K562 (cell line): Measurements from ENCODE around the gene LMTK2. TPM values are rescaled to one million over a fixed set of nuclear protein-coding genes. Genes with fewer than 3 reads are reported as not detected.

ENCODE experiments used
- ATAC-seq: fragments of 200-7000 bp; cut with Tn5 transposase; 3 replicates; pipeline ENCODE4 v1.9.1; 2020; ENCODE audit warnings: moderate library complexity
- BruUV-seq: library from RNA; stranded (reverse); fragments of 400-500 nt; replicated peaks from 2 replicates; lab custom pipeline; 2021; lab: Mats Ljungman, UMichigan
- CTCF ChIA-PET: fragments of 300-600 bp; formaldehyde crosslinking; extraction: SDS; loops from one replicate; lab custom pipeline; 2021; ENCODE audit warnings: low intra/inter-chr PET ratio; lab: Yijun Ruan, JAX
- POLR2A ChIA-PET: fragments of 300-600, 350-650 bp; sonication (Branson Sonifier 250); formaldehyde crosslinking; extraction: SDS; loops from one replicate; lab custom pipeline; 2021; ENCODE audit warnings: antibody characterized with exemption, inconsistent platforms; lab: Yijun Ruan, JAX
- DNase-seq, 4 experiments: peaks; one replicate each; pipeline versions ENCODE4 v3.0.0 to v3.0.0-alpha.2; 2011 to 2018; ENCODE audit warnings: low spot score in 3 of 4, mixed read lengths in 3 of 4; ENCODE audit errors: extremely low read depth in 1 of 4
- FAIRE-seq: peaks from 2 replicates; lab custom pipeline; 2011; peaks lifted over from hg19 to GRCh38; lab: Jason Lieb, UNC
- H2AFZ ChIP-seq: 2 replicates; pipeline ENCODE4 v1.6.0; 2011; ENCODE audit warnings: low read depth, low read length, control low read depth, inconsistent platforms
- H3K27ac ChIP-seq: fragments of 200-600 bp; 3 replicates; pipeline ENCODE4 v1.8.0; 2011; ENCODE audit warnings: low read depth, mild to moderate bottlenecking, control low read depth, inconsistent platforms, low read length, moderate library complexity, mixed read lengths; ENCODE audit errors: extremely low read depth
- H3K27me3 ChIP-seq, 2 experiments: fragments of 300-600 bp in 1 of 2; 2 replicates in 1 of 2; 3 replicates in 1 of 2; pipeline versions ENCODE4 v1.6.0 to v1.8.0; 2011; ENCODE audit warnings: inconsistent platforms in 2 of 2, low read length in 2 of 2, mild to moderate bottlenecking in 1 of 2, mixed read lengths in 1 of 2, moderate library complexity in 1 of 2; ENCODE audit not compliant: control insufficient read depth in 2 of 2, insufficient read depth in 2 of 2
- H3K36me3 ChIP-seq: fragments of 300-600 bp; 3 replicates; pipeline ENCODE4 v1.8.0; 2011; ENCODE audit warnings: mild to moderate bottlenecking, low read length, inconsistent platforms; ENCODE audit not compliant: control insufficient read depth, insufficient read depth
- H3K4me1 ChIP-seq, 2 experiments: fragments of 200-600 bp in 1 of 2; replicated peaks in 1 of 2; 2 replicates in 1 of 2; 3 replicates in 1 of 2; pipeline versions ENCODE4 v1.5.1 to v1.8.0; 2011; ENCODE audit warnings: inconsistent platforms in 2 of 2, low read length in 2 of 2, mild to moderate bottlenecking in 1 of 2, mixed read lengths in 1 of 2, moderate library complexity in 1 of 2; ENCODE audit not compliant: control insufficient read depth in 2 of 2, insufficient read depth in 2 of 2
- H3K4me2 ChIP-seq: 2 replicates; pipeline ENCODE4 v1.6.1; 2011; ENCODE audit warnings: low read length, control low read depth, inconsistent platforms, mixed read lengths; ENCODE audit not compliant: insufficient read depth
- H3K4me3 ChIP-seq: fragments of 200-600 bp; sonication (generic), shearing (Covaris generic); 2 replicates; pipeline ENCODE4 v1.5.1; 2016; ENCODE audit warnings: control low read depth, inconsistent platforms
- H3K79me2 ChIP-seq: fragments of 200-600 bp; 3 replicates; pipeline ENCODE4 v1.8.0; 2011; ENCODE audit warnings: low read length, inconsistent platforms; ENCODE audit not compliant: control insufficient read depth, insufficient read depth
- H3K9ac ChIP-seq, 2 experiments: 2 replicates each; pipeline versions ENCODE4 v1.6.0 to v1.6.1; 2011; ENCODE audit warnings: low read depth in 2 of 2, low read length in 2 of 2, control low read depth in 1 of 2, inconsistent platforms in 1 of 2, mild to moderate bottlenecking in 1 of 2, mixed read lengths in 1 of 2; ENCODE audit not compliant: insufficient read depth in 1 of 2
- H3K9me1 ChIP-seq: one replicate; pipeline ENCODE4 v1.6.0; 2011; ENCODE audit warnings: inconsistent platforms, mild to moderate bottlenecking, low read length, moderate library complexity; ENCODE audit not compliant: control insufficient read depth, insufficient read depth
- H3K9me3 ChIP-seq: replicated peaks from 2 replicates; pipeline ENCODE4 v1.5.1; 2011; ENCODE audit warnings: low read depth, low read length, inconsistent platforms; ENCODE audit not compliant: control insufficient read depth, insufficient read depth
- H4K20me1 ChIP-seq: replicated peaks from 2 replicates; pipeline ENCODE4 v1.6.1; 2011; ENCODE audit warnings: low read length, inconsistent platforms, mixed read lengths; ENCODE audit not compliant: control insufficient read depth, insufficient read depth
- FOXJ2 ChIP-seq: fragments of 200-800 bp; sonication (Bioruptor generic); IDR thresholded peaks from 2 replicates; pipeline ENCODE4 v1.6.1; 2016; ENCODE audit warnings: missing genetic modification characterization, missing compliant biosample characterization
- MEF2A ChIP-seq: IDR thresholded peaks from 2 replicates; pipeline ENCODE4 v1.6.1; 2011; ENCODE audit warnings: low read depth, mild to moderate bottlenecking, low read length, moderate library complexity; ENCODE audit not compliant: control insufficient read depth
- NBN ChIP-seq: fragments of 450-650 bp; IDR thresholded peaks from 2 replicates; pipeline ENCODE4 v1.6.1; 2016; ENCODE audit warnings: low read depth, mild to moderate bottlenecking
- SMAD3 ChIP-seq: fragments of 450-650 bp; formaldehyde crosslinking; conservative IDR thresholded peaks from 2 replicates; pipeline ENCODE4 v1.4.0; 2020; ENCODE audit warnings: mild to moderate bottlenecking
- SMAD4 ChIP-seq: fragments of 250-450 bp; sonication (Bioruptor Pico); conservative IDR thresholded peaks from 2 replicates; pipeline ENCODE4 v1.8.0; 2021; ENCODE audit warnings: inconsistent platforms, mild to moderate bottlenecking, moderate library complexity
- TFAM ChIP-seq: fragments of 250-450 bp; sonication (Bioruptor Pico); conservative IDR thresholded peaks from 2 replicates; pipeline ENCODE4 v1.5.0; 2021; ENCODE audit warnings: mild to moderate bottlenecking, moderate library complexity
- TGIF2 ChIP-seq: sonication (generic); formaldehyde crosslinking; IDR thresholded peaks from 2 replicates; pipeline ENCODE4 v1.8.1; 2022; ENCODE audit warnings: mild to moderate bottlenecking, missing genetic modification reagents, moderate library complexity
- YY1 ChIP-seq, 3 experiments: IDR thresholded peaks; 2 replicates each; pipeline ENCODE4 v1.6.1; 2011; ENCODE audit warnings: low read length in 2 of 3, mild to moderate bottlenecking in 2 of 3, moderate library complexity in 2 of 3, borderline replicate concordance in 1 of 3, control low read depth in 1 of 3, low read depth in 1 of 3; ENCODE audit not compliant: insufficient read depth in 3 of 3, insufficient replicate concordance in 2 of 3, control insufficient read depth in 1 of 3, insufficient read length in 1 of 3; ENCODE audit errors: extremely low read depth in 1 of 3
- ZBTB26 ChIP-seq: fragments of 450-650 bp; formaldehyde crosslinking; IDR thresholded peaks from 2 replicates; pipeline ENCODE4 v1.4.0; 2022; ENCODE audit warnings: missing genetic modification characterization
- ZNF639 ChIP-seq, 2 experiments: fragments of 200-800 bp in 1 of 2; sonication (Bioruptor generic) in 1 of 2; sonication (generic) in 1 of 2; formaldehyde crosslinking in 1 of 2; IDR thresholded peaks in 1 of 2; conservative IDR thresholded peaks in 1 of 2; 2 replicates each; pipeline versions ENCODE4 v1.5.0 to v1.6.1; 2016 to 2020; ENCODE audit warnings: missing compliant biosample characterization in 1 of 2, missing genetic modification characterization in 1 of 2, missing genetic modification reagents in 1 of 2
- ZNF785 ChIP-seq: fragments of 250-450 bp; sonication (Bioruptor Pico); IDR thresholded peaks from 2 replicates; pipeline ENCODE4 v1.4.0; 2020; ENCODE audit warnings: mild to moderate bottlenecking
- WGBS: fragments of 100-300 bp; shearing (Covaris generic); methylation state at CpG from one replicate; pipeline ENCODE4 v1.1.6; 2016; ENCODE audit warnings: low coverage, mixed read lengths; ENCODE audit not compliant: insufficient coverage; ENCODE audit errors: missing lambda C conversion rate; 5-methylcytosine and 5-hydroxymethylcytosine counted together
- in situ Hi-C: fragments of 300-500 bp; cut with MboI; formaldehyde crosslinking; loops from 4 replicates; pipeline ENCODE4 v1.15.0; 2018; ENCODE audit warnings: inconsistent platforms, mixed read lengths
- intact Hi-C: fragments of 100-400 bp; cut with micrococcal nuclease; formaldehyde crosslinking; loops from 2 replicates; pipeline ENCODE4 v1.14.2; 2022
- polyA plus RNA-seq, 8 experiments: library from polyadenylated mRNA; depleted of rRNA in 4 of 8; stranded (reverse) in 5 of 8; unstranded in 3 of 8; fragments of >200 nt; fragmentation: Nextera tagmentation in 2 of 8; fragmentation: Illumina TruSeq in 1 of 8; extraction: Ambion mirVana in 2 of 8; extraction: Trizol in 1 of 8; gene quantifications; 2 replicates each; pipeline versions ENCODE4 v1.2.1 to v1.2.3, GENCODE V29; 2011 to 2014; ENCODE audit warnings: inconsistent platforms in 1 of 8, missing spikeins in 1 of 8
- total RNA-seq, 7 experiments: library from RNA; depleted of rRNA in 6 of 7; stranded (reverse); fragments of >200 nt in 6 of 7; fragmentation: Illumina TruSeq in 2 of 7; extraction: Trizol in 2 of 7; gene quantifications; 2 replicates each; pipeline versions ENCODE4 v1.2.1 to v1.2.3, GENCODE V29; 2011 to 2021; ENCODE audit warnings: low replicate concordance in 1 of 7

The LMTK2 gene
- total and polyA plus RNA-seq, 9 of the 15 experiments (the other 6 are each of a cell fraction or from before 2014, with no cell fraction given) = 0.78 to 16.4 (median 6.3) TPM

GRCh38 chr7:98216941-98217622 is 110.4 kb downstream of the LMTK2 start (continued):
- TF ChIP-seq YY1 (IDR thresholded peaks at IDR 0.05; ENCODE audit: borderline replicate concordance in 1 of 3, control insufficient read depth in 1 of 3, extremely low read depth in 1 of 3, insufficient read depth in 3 of 3, insufficient read length in 1 of 3, insufficient replicate concordance in 2 of 3, low read depth in 1 of 3, low read length in 2 of 3) = no peak
- no peak for TF ChIP-seq TFAM
- TF ChIP-seq MEF2A = no peak
- no peak for TF ChIP-seq TGIF2 (CRISPR knock-in tag)
- TF ChIP-seq SMAD3 (CRISPR knock-in tag) = no peak
- TF ChIP-seq SMAD4 (CRISPR knock-in tag) = no peak
- TF ChIP-seq, all 486 proteins: peak for 0

GRCh38 chr7:98217623-98218582 is 111.2 kb downstream of the LMTK2 start:
- Histone ChIP-seq H3K9me1 (no peaks in the 10 kb centered on the region), H3K36me3 (no peaks in the 10 kb centered on the region), H3K4me3 (no peak overlapping the region), H3K79me2 (no peaks in the 10 kb centered on the region), H3K4me1 (peaks cover 11 to 46% of the 10 kb centered on the region in 2 experiments; a peak in 3 of 5 replicates), H3K9ac (peak overlapping the region in 1 of 2 experiments; percentile 82; a peak in 2 of 4 replicates), H2AFZ (no peak overlapping the region), H3K27ac (no peak overlapping the region), H3K27me3 (peaks cover 14 to 45% of the 10 kb centered on the region in 2 experiments; a peak in 4 of 5 replicates), H3K9me3 (no peaks in the 10 kb centered on the region), H4K20me1 (peaks cover 12% of the 10 kb centered on the region), H3K4me2 (no peak overlapping the region)
- FAIRE-seq (peak; percentile 88), ATAC-seq (peak; percentile 79), DNase-seq (peak in 2 of 4 experiments; percentile 53 to 73)
- POLR2A ChIA-PET = no interaction called here
- CTCF ChIA-PET = no interaction called here
- BruUV-seq = no TSS peak
- WGBS = 22% methylated on average over 39 of the region's 41 CpGs
- in situ Hi-C loops (no loop called here), intact Hi-C loops (no loop called here)
- TF ChIP-seq ZBTB26 (CRISPR knock-in tag) = no peak
- TF ChIP-seq NBN = peak; percentile 90
- no peak for TF ChIP-seq FOXJ2 (tag)
- no peak for TF ChIP-seq MEF2A
- TF ChIP-seq ZNF785 (CRISPR knock-in tag) = no peak
- no peak for TF ChIP-seq ZNF639 (CRISPR knock-in tag; conservative IDR thresholded peaks at IDR 0.05 in 1 of 2, IDR thresholded peaks at IDR 0.05 in 1 of 2)
